ENCODE data around the gene KCNMA1.
A peak's percentile ranks its signal among the peaks of the same experiment; 100 is the strongest.
"Not testable (repeated sequence)": the region's sequence is repeated elsewhere in the genome, so short reads cannot be mapped to it uniquely, and the experiment has no call there.

Gene KCNMA1

GRCh38 chr10:77393411-77393810, 244.2 kb downstream of the KCNMA1 start:
- DNase-seq (ENCODE audit: low read depth in 2 of 2) = no peak

- peak; percentile 69 to 75 for DNase-seq (ENCODE audit: low read depth in 2 of 2)
These were observed 244.8 kb downstream of the KCNMA1 start for GRCh38 chr10:77392851-77393250.

GRCh38 chr10:77392236-77392721, 245.3 kb downstream of the KCNMA1 start:
- DNase-seq (ENCODE audit: low read depth in 2 of 2) = peak in 1 of 2 experiments; percentile 23

- DNase-seq (ENCODE audit: low read depth in 2 of 2) = peak; percentile 89
These were observed 245.9 kb downstream of the KCNMA1 start for GRCh38 chr10:77391605-77392235.

GRCh38 chr10:77390481-77390891, 247.1 kb downstream of the KCNMA1 start:
- DNase-seq (ENCODE audit: low read depth in 2 of 2) = no peak

- DNase-seq (ENCODE audit: low read depth in 2 of 2) = no peak
These were observed 249.0 kb downstream of the KCNMA1 start for GRCh38 chr10:77388571-77389100.

GRCh38 chr10:77387701-77388100, 249.9 kb downstream of the KCNMA1 start:
- DNase-seq (ENCODE audit: low read depth in 2 of 2) = not testable (repeated sequence)

GRCh38 chr10:77387247-77387646, 250.4 kb downstream of the KCNMA1 start:
- DNase-seq (ENCODE audit: low read depth in 2 of 2) = no peak

GRCh38 chr10:77386838-77387237, 250.8 kb downstream of the KCNMA1 start:
- DNase-seq (ENCODE audit: low read depth in 2 of 2) = peak; percentile 60 to 61

GRCh38 chr10:77386365-77386764, 251.2 kb downstream of the KCNMA1 start:
- DNase-seq (ENCODE audit: low read depth in 2 of 2) = no peak

GRCh38 chr10:77385315-77385714, 252.3 kb downstream of the KCNMA1 start:
- no peak for DNase-seq (ENCODE audit: low read depth in 2 of 2)

- DNase-seq (ENCODE audit: low read depth in 2 of 2) = no peak
These were observed 253.6 kb downstream of the KCNMA1 start for GRCh38 chr10:77383861-77384553.

GRCh38 chr10:77381750-77382149, 255.9 kb downstream of the KCNMA1 start:
- DNase-seq (ENCODE audit: low read depth in 2 of 2) = no peak

GRCh38 chr10:77380723-77381122, 256.9 kb downstream of the KCNMA1 start:
- no peak for DNase-seq (ENCODE audit: low read depth in 2 of 2)

GRCh38 chr10:77380191-77380590, 257.4 kb downstream of the KCNMA1 start:
- DNase-seq (ENCODE audit: low read depth in 2 of 2) = no peak

- no peak for DNase-seq (ENCODE audit: low read depth in 2 of 2)
These were observed 258.9 kb downstream of the KCNMA1 start for GRCh38 chr10:77378366-77379349.

- DNase-seq (ENCODE audit: low read depth in 2 of 2) = no peak
These were observed 259.8 kb downstream of the KCNMA1 start for GRCh38 chr10:77377678-77378352.

GRCh38 chr10:77377034-77377433, 260.6 kb downstream of the KCNMA1 start:
- DNase-seq (ENCODE audit: low read depth in 2 of 2) = no peak

- DNase-seq (ENCODE audit: low read depth in 2 of 2) = no peak
These were observed 263.4 kb downstream of the KCNMA1 start for GRCh38 chr10:77374189-77374656.

GRCh38 chr10:77371848-77372799, 265.5 kb downstream of the KCNMA1 start:
- DNase-seq (ENCODE audit: low read depth in 2 of 2) = no peak

Data from fibroblast of skin of left quadriceps (primary cell).